Tongue (tissue), 2 donors: ENCODE results near the gene MCFD2. TPM values are rescaled to one million over a fixed set of nuclear protein-coding genes. Genes with fewer than 3 reads are reported as not detected.
A peak's percentile ranks its signal among the peaks of the same experiment; 100 is the strongest.

Experiments used
- DNase-seq: peaks from one replicate; pipeline ENCODE4 v3.0.0-alpha.2; 2015
- total RNA-seq: library from RNA; depleted of rRNA; stranded (reverse); fragments of >200 nt; gene quantifications from one replicate; pipeline ENCODE4 v1.2.3, GENCODE V29; 2014

Gene MCFD2
- total RNA-seq, 1 donor from 2014 or later, result 55.7 TPM

- DNase-seq, result peak; percentile 64
These were observed 42.0 kb downstream of the MCFD2 start for GRCh38 chr2:46873604-46874068.

GRCh38 chr2:46872902-46873603 lies 42.6 kb downstream of the MCFD2 start:
- DNase-seq, result no peak

GRCh38 chr2:46871976-46872381 lies 43.6 kb downstream of the MCFD2 start:
- DNase-seq, result no peak

GRCh38 chr2:46870051-46870839 lies 45.4 kb downstream of the MCFD2 start:
- DNase-seq, result no peak

- DNase-seq, result no peak
These were observed 46.0 kb downstream of the MCFD2 start for GRCh38 chr2:46869621-46870020.

- no peak for DNase-seq
These were observed 48.8 kb downstream of the MCFD2 start for GRCh38 chr2:46866770-46867246.

GRCh38 chr2:46865181-46865970 lies 50.2 kb downstream of the MCFD2 start:
- DNase-seq, result no peak

GRCh38 chr2:46863882-46864281 lies 51.7 kb downstream of the MCFD2 start:
- peak; percentile 85 for DNase-seq

GRCh38 chr2:46862514-46862913 lies 53.1 kb downstream of the MCFD2 start:
- no peak for DNase-seq

- no peak for DNase-seq
These were observed 53.7 kb downstream of the MCFD2 start for GRCh38 chr2:46861916-46862315.

- no peak for DNase-seq
These were observed 56.1 kb downstream of the MCFD2 start for GRCh38 chr2:46859482-46859881.

- no peak for DNase-seq
These were observed 56.9 kb downstream of the MCFD2 start for GRCh38 chr2:46858702-46859090.

- DNase-seq, result no peak
These were observed 57.5 kb downstream of the MCFD2 start for GRCh38 chr2:46857871-46858701.

- no peak for DNase-seq
These were observed 59.3 kb downstream of the MCFD2 start for GRCh38 chr2:46856336-46856735.

GRCh38 chr2:46855805-46856204 lies 59.8 kb downstream of the MCFD2 start:
- DNase-seq, result no peak

- DNase-seq, result no peak
These were observed 61.3 kb downstream of the MCFD2 start for GRCh38 chr2:46854260-46854659.

GRCh38 chr2:46852598-46852997 lies 63.0 kb downstream of the MCFD2 start:
- no peak for DNase-seq

GRCh38 chr2:46852124-46852523 lies 63.5 kb downstream of the MCFD2 start:
- no peak for DNase-seq
